GM19193 (cell line): ENCODE data around the gene ECEL1.

Source experiments
- POLR2A ChIP-seq: IDR thresholded peaks from 4 replicates; pipeline ENCODE4 v1.6.1; 2011; ENCODE audit not compliant: insufficient read depth, insufficient read length; ENCODE audit errors: extremely low read depth

The ECEL1 gene

DNA sequence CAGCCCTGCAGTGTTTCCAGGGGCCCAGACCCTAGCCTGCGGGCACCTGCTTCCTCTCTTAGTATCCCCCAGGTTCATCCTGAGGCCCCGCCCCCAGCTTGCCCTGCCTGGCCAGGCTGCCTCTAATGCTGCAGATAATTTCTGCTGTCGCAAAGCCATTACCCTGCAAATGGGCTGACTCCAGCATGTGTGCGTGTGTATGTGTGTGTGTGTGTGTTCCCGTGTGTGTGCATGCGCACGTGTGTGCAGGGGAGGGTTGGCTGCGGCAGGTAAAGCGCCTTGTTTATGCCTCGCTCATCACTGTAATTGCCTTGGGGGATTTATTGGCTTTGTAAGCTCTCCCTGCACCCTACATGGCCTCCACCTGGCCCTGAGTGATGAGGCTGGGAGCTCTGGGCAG, 25.0 kb upstream of the ECEL1 start:
- no peak for TF ChIP-seq POLR2A

DNA sequence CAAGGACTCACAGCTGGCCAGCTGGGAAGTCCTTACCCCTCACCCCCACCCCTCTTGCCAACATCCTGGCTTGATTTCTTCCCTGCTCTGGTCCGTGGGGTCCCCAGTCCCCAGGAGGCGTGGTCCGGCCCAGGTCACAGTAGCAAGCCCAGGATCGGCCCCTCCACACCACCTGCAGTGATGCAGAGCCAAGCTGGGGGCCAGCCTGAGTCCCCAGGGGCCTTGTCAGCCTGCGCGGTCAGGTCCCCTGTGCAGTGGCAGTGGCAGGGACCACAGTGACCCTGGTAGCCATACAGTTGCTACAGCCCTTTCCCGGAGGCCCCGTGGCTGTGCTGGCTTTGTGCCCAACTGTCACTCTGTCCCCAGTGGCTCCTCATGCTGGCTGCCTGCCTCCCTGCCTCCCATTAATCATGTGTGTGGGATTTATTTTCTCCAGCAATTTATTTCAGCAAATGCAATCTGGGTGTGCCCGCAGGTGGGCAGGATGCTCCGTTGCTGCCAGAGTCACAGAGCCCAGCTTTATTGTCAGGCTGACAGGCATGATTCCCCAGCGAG, 23.8 kb upstream of the ECEL1 start:
- no peak for TF ChIP-seq POLR2A

DNA sequence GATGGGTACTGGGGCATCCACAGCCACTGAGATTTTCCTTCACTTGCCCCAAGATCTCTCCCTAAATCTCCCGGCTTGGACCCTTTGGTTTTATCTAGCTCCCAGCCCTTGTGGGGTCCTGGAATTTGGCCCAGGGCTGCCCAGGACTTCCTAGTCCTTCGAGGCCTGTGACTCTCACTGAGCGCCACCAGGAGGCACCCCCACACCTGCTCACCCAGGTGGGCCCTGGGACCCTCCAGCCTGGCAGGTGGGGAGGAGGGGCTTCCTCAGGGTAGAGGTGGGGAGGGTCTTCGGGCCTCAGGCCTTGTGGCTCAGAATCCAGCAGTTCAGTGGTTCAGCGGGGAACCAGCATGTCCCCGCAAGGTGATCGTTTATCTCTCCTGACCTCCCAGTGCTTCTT, 20.6 kb upstream of the ECEL1 start:
- TF ChIP-seq POLR2A, result no peak

DNA sequence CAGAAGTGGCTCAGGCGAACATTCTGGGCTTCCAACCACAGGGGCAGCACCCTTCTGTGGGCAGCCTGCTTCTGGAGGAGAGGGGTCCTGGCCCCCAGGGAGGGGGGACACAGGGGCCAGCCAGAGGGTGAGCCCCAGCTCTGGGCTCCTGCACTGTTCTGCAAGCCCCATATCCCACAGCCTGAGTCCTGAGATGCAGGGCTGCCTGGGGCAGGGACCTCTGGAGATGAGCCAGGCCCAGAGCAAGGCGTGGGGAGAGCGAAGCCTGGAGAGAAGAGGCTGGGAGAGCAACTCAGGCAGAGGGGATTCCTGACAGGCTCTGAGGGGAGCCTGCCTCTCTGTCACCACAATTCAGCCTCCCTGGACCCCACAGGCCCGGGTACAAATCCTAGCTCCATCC, 19.1 kb upstream of the ECEL1 start:
- no peak for TF ChIP-seq POLR2A

DNA sequence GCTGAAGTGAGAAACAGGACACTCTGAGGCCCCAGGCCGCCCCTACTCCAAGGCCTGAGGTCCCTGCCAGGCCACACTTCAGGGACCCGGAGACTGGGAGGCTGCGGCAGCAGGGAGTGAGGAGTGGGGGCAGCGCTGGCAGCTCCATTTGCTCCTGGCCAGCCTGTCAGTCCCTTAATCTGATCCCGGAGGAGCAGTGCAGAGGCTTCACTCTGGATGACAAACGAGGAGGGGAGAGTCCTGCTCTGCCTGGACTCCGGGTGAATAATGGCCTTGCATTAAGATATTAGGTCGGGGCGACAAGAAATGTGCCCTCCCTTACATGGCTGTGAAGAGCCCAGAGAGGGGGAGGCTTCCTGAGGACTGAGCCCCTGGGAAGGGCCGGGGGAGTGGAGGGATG, 18.2 kb upstream of the ECEL1 start:
- TF ChIP-seq POLR2A, result no peak

DNA sequence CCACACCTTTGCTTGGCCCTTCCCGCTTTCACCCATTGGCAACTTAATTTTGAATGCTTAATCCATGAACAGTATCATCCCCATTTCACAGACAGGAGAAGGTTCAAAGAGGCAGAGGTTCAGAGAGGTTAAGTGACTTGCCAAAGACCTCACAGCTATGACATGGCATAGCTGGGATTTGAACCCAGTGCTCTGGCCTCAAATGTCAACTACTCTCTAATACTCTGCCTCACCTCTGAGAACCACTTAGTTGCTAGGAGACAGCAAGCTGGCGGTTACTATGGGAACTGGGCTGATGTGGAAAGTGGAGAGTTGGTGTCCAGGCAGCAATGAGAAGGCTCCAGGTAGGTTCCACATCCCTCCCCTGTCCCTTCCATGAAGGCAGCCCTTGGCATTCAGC, 16.8 kb upstream of the ECEL1 start:
- no peak for TF ChIP-seq POLR2A

DNA sequence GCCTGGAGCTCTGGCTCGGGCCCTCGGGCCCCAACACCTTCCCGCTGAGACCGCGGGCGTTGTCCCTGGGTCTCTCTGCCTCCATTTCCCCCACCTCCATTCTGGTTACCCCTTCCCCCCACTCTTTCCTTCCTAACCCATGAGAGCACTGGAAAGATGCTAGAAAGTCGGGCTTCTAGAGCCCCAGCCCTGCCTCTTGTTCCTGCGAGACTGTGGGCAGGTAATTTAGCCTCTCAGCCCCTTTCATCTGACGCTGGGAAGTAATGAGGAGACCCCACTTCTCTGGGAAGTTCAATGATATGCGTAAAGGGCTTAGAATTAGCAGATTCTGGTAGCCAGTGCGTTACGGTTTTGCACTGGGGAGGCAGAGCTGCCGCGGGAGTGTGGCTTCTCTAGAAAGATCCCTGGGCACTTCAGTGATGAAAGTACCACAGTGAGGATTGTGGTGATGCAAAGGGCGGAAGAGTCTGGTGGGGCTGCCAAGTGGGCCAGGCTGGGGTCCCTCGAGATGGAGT, 16.2 kb upstream of the ECEL1 start:
- TF ChIP-seq POLR2A, result no peak

DNA sequence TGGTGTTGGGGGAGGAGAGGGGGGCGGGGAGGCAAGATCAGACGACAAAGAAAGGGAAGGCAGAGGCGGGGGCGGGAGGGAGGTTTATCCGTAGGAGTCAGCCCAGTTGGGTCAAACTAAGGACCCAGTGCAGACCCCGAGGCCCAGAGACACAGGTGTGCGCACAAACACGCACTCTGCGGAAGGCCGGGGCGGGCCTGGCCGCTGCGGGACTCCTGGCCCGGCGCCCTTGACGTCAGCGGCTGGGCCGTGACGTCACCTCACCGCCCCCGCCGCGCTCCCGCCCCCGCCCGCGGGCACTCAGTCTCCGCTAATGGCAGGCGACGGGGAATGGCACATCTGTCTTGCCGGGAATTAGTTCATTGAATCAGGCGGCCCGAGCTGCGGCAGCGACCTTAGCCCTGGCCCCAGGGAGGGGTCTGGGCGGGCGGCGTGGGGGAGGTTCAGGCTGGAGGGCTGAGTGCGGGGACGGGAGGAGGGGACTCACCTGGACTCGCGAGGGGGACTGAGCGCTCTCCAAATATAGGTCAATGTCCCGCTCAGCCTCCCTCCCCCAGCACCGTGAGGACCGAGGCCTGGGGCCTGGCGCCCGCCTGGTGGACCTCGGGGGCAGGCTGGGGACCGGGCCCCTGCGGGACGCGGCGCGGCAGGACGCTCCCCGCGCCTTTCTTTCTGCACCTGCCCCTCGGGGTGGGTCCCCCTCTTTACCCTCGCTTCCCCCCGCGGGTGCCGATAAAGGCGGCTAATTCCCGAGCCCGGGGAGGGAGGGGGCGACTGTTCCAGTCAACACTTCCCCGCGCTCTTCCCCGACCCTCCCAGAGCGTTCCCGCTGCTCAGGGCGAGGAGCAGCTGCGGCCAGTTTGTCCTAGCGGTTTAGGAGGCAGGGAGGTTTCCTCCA, 15.5 kb upstream of the ECEL1 start:
- TF ChIP-seq POLR2A, result no peak

DNA sequence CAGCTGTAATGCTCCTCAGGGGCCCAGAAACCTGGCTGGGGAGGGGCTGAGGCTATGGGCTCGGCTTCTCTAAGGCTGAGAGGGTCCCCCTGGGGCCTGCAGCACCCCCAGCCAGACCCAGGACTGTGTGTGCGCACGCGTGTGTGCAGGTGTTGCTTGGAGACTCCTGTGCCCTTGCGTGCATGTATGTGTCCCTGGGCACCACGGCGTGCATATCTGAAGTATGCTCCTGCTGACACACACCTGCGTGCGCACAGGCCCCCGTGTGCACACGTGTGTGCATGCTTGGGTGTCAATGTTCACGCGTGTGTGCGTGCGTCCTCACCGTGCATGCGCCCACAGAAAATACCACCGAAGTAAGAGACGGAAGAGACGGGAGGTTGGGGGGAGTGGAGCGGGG, 14.9 kb upstream of the ECEL1 start:
- TF ChIP-seq POLR2A, result no peak

DNA sequence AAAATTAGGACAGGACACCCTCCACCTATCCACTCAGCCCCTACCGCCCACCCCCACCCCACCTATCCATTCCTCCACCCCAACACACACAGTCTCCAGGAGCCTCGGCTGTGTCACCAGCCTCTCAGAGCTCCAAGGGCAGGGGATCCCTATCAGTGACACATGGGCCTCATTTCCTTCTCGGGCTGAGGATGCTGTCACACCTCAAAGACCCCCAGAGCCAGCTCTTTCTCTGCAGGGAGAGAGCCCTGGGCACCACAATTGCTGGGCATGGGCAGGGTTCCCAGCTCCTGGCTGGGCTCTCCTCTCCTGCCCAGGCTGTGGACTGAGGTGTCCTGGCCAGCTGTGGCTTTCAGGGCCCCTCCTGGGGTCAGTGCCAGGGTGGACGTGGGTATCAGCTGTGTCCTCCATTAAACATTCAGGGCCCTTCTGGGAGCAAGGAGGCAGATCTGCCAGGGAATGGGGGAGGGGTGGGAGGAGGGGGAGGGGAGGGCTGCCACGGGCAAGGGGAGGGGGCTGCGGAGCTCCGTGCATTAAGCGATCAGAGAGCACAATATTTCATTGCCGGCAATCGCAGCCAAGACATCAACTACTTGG, 14.3 kb upstream of the ECEL1 start:
- no peak for TF ChIP-seq POLR2A

DNA sequence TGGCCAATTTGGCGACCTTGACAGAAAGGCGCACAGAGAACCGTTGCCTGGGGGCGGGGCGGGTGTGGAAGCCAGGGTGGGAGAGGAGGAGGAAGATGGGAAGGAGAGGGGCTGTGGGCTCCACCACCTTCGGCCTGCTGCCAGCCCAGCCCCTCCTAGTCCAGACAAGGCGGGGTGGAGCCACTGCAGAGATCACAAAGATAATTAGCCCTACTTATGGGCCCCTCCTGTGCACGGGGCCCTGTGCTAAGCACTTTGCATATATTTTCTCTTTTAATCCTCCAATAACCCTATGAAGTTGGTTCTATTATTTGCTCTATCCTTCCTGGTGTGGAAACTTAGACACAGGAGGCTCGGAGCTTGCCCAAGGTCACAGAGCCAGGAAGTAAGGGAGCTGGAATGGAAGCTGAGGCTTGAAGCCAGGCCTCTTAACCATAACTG, 13.7 kb upstream of the ECEL1 start:
- no peak for TF ChIP-seq POLR2A

DNA sequence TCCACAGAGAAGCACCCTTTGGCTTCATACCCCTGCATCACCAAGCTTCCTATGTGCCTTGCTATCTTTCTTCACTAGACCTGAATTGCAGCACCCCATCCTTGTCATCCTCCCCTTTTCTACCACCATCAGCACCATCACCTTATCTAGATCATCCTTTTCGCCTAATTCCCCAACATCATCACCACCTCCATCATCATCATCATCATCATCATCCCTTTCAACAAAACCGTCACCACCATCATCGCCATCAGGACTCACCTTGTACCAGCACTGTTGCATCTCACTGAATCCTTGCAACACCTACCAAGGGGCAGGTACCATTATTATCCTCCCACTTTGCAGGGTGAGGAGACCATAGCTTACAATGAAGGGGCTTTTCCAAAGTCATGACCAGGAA, 10.8 kb upstream of the ECEL1 start:
- TF ChIP-seq POLR2A, result no peak

DNA sequence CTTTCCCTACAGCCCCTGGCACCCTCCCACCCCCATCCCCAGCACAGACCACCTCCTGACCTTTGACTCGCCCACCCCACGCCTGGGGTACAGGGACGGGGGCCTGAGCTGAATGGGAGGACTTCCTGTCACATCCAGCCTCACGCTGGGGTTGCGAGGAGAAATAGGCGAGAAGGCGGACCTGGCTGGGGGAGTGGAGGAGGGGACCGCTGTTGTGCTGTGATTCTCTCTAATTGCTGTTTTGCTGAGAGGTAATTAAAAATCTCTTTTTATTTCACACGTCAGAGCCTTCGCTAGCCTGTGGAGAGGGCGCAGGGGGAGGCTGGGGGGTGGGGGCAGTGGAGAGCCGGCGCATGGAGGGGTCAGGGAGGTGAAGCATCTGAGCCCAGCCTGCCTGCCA, 9.7 kb upstream of the ECEL1 start:
- no peak for TF ChIP-seq POLR2A

DNA sequence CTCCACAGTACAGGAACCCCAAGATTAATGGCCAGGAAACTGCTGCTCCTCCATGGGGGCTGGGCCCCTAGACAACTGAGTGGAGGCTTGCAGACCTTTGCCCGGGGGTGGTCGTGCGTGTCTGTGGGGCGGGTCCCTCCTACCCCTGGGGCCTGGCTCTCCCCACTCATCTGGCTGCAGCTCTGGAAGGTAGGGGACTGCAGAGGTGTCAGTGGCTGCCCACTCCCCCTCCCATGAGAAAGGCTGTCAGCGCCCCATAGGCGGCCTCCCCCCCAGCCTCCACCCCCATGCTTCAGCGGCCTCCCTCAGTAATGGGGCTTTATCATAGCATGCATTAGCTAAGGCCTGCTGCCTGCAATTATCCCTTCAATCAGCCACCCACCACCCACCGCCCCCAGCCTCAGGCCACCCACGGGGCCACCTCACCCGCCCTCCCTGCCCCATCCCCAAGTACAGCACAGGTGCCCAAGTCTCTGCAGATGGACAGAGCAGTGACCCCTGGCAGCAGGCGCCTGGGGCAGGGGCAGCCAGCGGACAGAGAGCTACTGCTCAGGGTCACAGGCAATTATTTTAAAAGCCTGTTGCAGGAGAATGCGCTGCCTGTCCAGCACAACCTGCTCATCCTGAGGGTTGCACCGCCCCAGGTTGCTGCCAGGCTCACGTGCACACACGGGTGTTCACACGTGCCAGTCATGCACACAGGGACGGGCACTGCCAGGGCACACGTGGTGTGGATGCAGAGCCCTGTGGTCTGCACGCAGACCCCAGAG, 9.1 kb upstream of the ECEL1 start:
- TF ChIP-seq POLR2A, result no peak

DNA sequence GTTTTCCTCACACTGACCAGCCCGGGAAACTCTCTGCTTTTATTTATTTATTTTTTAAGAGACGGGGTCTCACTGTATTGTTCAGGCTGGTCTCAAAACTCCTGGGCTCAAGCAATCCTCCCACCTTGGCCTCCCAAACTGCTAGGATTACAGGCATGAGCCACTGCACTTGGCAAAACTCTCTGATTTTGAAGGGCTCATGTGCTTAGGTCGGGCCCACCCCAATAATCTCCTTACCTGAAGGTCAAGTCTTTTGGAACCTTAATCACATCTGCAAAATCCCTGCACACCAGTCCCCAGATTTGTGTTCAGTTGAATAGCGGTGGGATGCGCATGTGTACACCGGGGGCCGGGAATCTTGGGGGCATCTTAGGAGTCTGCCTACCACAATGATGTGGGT, 7.7 kb upstream of the ECEL1 start:
- TF ChIP-seq POLR2A, result no peak
